ENCODE results near the gene AWAT1. TPM values are rescaled to one million over a fixed set of nuclear protein-coding genes. Genes with fewer than 3 reads are reported as not detected.

Gene AWAT1
- total and polyA plus RNA-seq, 2 donors (not counting 3 experiments of a cell fraction or from before 2014, with no cell fraction given) = not detected

DNA sequence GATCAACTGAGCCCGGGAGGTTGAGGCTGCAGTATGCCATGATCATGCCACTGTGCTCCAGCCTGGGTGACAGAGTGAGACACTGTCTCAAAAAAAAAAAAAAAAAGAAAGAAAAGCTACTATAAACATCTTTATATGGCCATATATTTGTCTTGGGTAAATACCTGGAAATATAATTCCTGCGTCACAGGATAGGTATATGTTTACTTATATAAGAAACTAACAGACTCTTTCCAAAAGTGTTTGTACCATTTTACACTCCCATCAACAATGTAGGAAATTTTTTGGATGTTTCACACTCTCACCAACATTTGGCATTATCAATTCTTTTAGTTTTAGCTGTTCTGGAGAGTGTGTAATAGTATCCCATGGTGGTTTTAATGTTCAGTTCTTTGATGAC lies 12.8 kb downstream of the AWAT1 start:
- Histone ChIP-seq H3K4me3 (replicated peaks in 1 of 3; ENCODE audit: insufficient read depth in 1 of 3, low read depth in 1 of 3, low read length in 3 of 3) (no peak overlapping the region), H3K9me3 (replicated peaks; ENCODE audit: control insufficient read depth, insufficient read depth, low read length) (no peaks in the 10 kb centered on the region), H3K9ac (replicated peaks; ENCODE audit: extremely low read depth, insufficient read depth, low read length) (no peak overlapping the region), H3K27me3 (ENCODE audit: control insufficient read depth in 2 of 2, insufficient read depth in 2 of 2, low read length in 2 of 2) (no peaks in the 10 kb centered on the region), H3K36me3 (ENCODE audit: control insufficient read depth in 2 of 2, extremely low read depth in 1 of 2, insufficient read depth in 2 of 2, low read length in 2 of 2) (no peaks in the 10 kb centered on the region), H3K79me2 (ENCODE audit: control insufficient read depth, insufficient read depth, low read length) (no peaks in the 10 kb centered on the region), H3K4me2 (ENCODE audit: insufficient read depth, low read length) (no peak overlapping the region), H4K20me1 (replicated peaks; ENCODE audit: control insufficient read depth, extremely low read depth, insufficient read depth, low read length) (no peaks in the 10 kb centered on the region), H3K27ac (ENCODE audit: insufficient read depth, low read depth, low read length) (no peak overlapping the region), H2AFZ (ENCODE audit: low read depth, low read length) (no peak overlapping the region), H3K9me1 (replicated peaks; ENCODE audit: control insufficient read depth, extremely low read depth, insufficient read depth, low read length) (no peaks in the 10 kb centered on the region), H3K4me1 (ENCODE audit: control insufficient read depth, extremely low read depth, insufficient read depth, low read length) (no peaks in the 10 kb centered on the region)
- TF ChIP-seq MAX (IDR thresholded peaks at IDR 0.05; ENCODE audit: insufficient read depth, insufficient read length) (no peak), JUN (IDR thresholded peaks at IDR 0.05; ENCODE audit: borderline replicate concordance, insufficient read depth, insufficient read length, low read depth) (no peak), MYC (IDR thresholded peaks at IDR 0.05; ENCODE audit: low read depth, low read length) (no peak), POLR2AphosphoS5 (IDR thresholded peaks at IDR 0.05; ENCODE audit: insufficient read depth, low read depth, low read length) (no peak), GATA2 (IDR thresholded peaks at IDR 0.05; ENCODE audit: insufficient read depth, insufficient read length, low read depth, low read length) (no peak), POLR2A (IDR thresholded peaks at IDR 0.05; ENCODE audit: low read depth, low read length) (no peak), FOS (IDR thresholded peaks at IDR 0.05; ENCODE audit: borderline replicate concordance, insufficient read depth, low read length) (no peak), EZH2 (IDR thresholded peaks at IDR 0.05; ENCODE audit: borderline replicate concordance, low read depth, low read length, severe bottlenecking) (no peak), CTCF (IDR thresholded peaks at IDR 0.05; ENCODE audit: extremely low read depth in 1 of 2, insufficient read depth in 1 of 2, low read depth in 1 of 2, low read length in 2 of 2) (no peak)
- intact Hi-C loops (cut with micrococcal nuclease) (no loop called here), dilution Hi-C loops (cut with MboI; ENCODE audit: extremely low pct_ligation_motif_present, low sequenced_read_pairs) (no loop called here)
- DNase-seq (ENCODE audit: low read depth, low spot score) (no peak), FAIRE-seq (no peak)
- no TSS peak for BruUV-seq (replicated peaks)
- POLR2A ChIA-PET = no interaction called here
- CTCF ChIA-PET = no interaction called here
